ENCODE data around the gene KCNK10.

The KCNK10 gene

GRCh38 chr14:88196925-88197324, 126.1 kb downstream of the KCNK10 start:
- TF ChIP-seq CTCF (conservative IDR thresholded peaks at IDR 0.05) (no peak), ZFX (IDR thresholded peaks at IDR 0.05) (no peak)
- H3K27ac ChIP-seq = no peak overlapping the region

GRCh38 chr14:88196116-88196890, 126.8 kb downstream of the KCNK10 start:
- TF ChIP-seq CTCF (conservative IDR thresholded peaks at IDR 0.05) (no peak), ZFX (IDR thresholded peaks at IDR 0.05) (no peak)
- H3K27ac ChIP-seq = no peak overlapping the region

GRCh38 chr14:88195676-88196075, 127.4 kb downstream of the KCNK10 start:
- H3K27ac ChIP-seq = no peak overlapping the region
- no peak for TF ChIP-seq ZFX (IDR thresholded peaks at IDR 0.05)
- TF ChIP-seq CTCF (conservative IDR thresholded peaks at IDR 0.05) = no peak

GRCh38 chr14:88194531-88194930, 128.5 kb downstream of the KCNK10 start:
- no peak overlapping the region for H3K27ac ChIP-seq
- no peak for TF ChIP-seq CTCF (conservative IDR thresholded peaks at IDR 0.05)
- no peak for TF ChIP-seq ZFX (IDR thresholded peaks at IDR 0.05)

- TF ChIP-seq CTCF (conservative IDR thresholded peaks at IDR 0.05) (no peak), ZFX (IDR thresholded peaks at IDR 0.05) (no peak)
These were observed 131.5 kb downstream of the KCNK10 start for GRCh38 chr14:88191605-88192004.

GRCh38 chr14:88189417-88190191, 133.5 kb downstream of the KCNK10 start:
- H3K27ac ChIP-seq = no peak overlapping the region
- no peak for TF ChIP-seq ZFX (IDR thresholded peaks at IDR 0.05)
- TF ChIP-seq CTCF (conservative IDR thresholded peaks at IDR 0.05) = peak; percentile 91

More at GRCh38 chr14:88191605-88192004, 131.5 kb downstream of the KCNK10 start:
- H3K27ac ChIP-seq = no peak overlapping the region
